ENCODE data around the gene CFAP44.

- TF ChIP-seq CTCF (IDR thresholded peaks at IDR 0.05) (no peak), POLR2A (IDR thresholded peaks at IDR 0.05) (no peak)
These were observed at the start of gene CFAP44 for GRCh38 chr3:113441051-113441770.

Measured in heart left ventricle (tissue), 13 donors.